HG03354 (cell line): ENCODE data around the gene GABARAPL2.
"Not testable (repeated sequence)": the region's sequence is repeated elsewhere in the genome, so short reads cannot be mapped to it uniquely, and the experiment has no call there.

ENCODE experiments used
- ATAC-seq: cut with Tn5 transposase; IDR thresholded peaks from one replicate; pipeline ENCODE4 v1.9.1; 2021; ENCODE audit warnings: mild to moderate bottlenecking; ENCODE audit not compliant: unreplicated experiment, poor library complexity, severe bottlenecking

The GABARAPL2 gene

GRCh38 chr16:75588716-75589115 lies 22.5 kb downstream of the GABARAPL2 start:
- ATAC-seq: no peak

GRCh38 chr16:75589306-75589705 lies 23.1 kb downstream of the GABARAPL2 start:
- no peak for ATAC-seq

- no peak for ATAC-seq
These were observed 25.0 kb downstream of the GABARAPL2 start for GRCh38 chr16:75590920-75591843.

- not testable (repeated sequence) for ATAC-seq
These were observed 25.7 kb downstream of the GABARAPL2 start for GRCh38 chr16:75591927-75592326.

GRCh38 chr16:75593308-75593707 lies 27.1 kb downstream of the GABARAPL2 start:
- no peak for ATAC-seq

DNA sequence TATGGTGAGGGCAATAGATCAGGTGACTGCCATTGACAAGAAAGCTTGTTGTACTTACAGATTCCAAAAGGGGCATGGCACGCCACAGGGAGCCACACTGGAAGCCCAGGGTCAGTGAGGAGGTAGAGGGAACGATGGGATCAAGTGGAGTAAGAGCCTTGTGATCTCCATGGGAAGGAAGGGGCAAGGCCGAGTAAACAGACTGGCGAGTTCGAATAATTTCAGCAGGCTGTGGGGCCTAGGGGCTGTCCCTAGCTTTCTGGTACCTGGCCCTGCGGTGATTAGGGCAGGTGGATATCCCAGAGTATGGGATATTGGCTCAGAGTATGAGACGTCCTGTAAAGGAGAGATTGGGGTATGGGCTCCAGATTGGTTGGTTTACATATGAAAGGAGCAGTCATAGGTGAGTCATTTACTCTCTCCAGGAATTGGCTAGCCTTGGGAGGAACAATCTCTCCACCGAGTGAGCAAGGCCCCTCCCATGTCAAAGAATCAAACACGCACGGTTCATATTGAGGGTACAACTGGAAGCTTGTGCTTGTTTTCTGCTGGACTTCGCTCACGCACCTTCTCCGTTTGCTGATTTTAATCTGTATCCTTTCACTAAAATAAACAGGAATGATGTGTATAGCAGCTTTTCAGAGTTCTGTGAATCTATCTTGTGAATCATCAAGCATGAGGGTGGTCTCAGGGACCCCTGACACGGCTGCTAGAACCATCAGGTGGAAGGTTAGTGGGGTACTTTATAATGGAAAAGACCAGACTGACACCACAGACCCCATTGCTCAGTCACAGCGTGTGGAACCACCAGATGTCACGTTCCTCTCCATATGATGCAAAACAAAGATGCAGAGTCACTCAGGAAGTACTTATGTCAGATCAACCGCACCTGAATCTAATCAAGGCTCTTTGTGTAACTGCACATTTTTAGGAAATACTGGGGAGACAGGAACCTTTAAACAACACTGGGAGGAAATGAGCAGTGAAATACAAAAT lies 27.9 kb downstream of the GABARAPL2 start:
- no peak for ATAC-seq

DNA sequence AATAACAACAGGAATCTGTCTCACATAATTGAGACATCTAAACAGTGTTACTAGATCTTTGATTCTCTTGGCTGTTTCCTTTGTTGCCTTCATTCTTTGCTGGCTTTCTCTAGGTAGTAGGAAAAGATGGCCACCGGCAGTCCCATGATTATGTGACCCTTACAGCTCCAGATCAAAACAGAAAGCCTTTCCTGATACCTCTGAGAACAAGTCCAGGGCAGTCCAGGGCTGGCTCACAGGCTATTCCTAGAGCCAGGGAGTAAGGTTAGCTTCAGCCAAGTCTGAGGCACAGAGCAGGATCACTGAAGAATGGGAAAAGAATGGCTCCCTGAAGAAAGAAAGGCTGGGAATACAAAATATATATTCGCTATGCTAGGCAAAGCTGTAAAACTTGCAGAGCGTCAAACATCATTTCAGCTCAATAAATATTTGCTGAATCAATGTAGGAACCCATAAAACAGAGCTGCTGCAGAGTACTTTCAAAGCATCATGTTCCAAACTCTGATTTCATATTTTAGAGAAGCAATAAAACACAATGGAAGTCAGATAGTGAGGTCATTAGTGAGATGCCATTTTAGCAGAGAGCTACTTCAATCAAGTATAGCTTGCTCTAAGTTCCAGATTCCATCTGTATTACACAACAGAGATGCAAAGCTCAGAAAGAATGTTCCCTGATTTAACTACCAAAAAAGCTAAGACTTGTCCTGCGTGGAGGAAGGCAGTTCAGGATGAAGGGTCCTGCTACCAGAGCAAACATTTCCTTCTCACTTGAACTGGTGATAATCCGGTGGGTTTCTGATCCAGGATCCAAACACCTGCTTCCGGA lies 33.5 kb downstream of the GABARAPL2 start:
- no peak for ATAC-seq

- no peak for ATAC-seq
These were observed 37.1 kb downstream of the GABARAPL2 start for GRCh38 chr16:75603241-75603640.

GRCh38 chr16:75606507-75606906 lies 40.3 kb downstream of the GABARAPL2 start:
- no peak for ATAC-seq

DNA sequence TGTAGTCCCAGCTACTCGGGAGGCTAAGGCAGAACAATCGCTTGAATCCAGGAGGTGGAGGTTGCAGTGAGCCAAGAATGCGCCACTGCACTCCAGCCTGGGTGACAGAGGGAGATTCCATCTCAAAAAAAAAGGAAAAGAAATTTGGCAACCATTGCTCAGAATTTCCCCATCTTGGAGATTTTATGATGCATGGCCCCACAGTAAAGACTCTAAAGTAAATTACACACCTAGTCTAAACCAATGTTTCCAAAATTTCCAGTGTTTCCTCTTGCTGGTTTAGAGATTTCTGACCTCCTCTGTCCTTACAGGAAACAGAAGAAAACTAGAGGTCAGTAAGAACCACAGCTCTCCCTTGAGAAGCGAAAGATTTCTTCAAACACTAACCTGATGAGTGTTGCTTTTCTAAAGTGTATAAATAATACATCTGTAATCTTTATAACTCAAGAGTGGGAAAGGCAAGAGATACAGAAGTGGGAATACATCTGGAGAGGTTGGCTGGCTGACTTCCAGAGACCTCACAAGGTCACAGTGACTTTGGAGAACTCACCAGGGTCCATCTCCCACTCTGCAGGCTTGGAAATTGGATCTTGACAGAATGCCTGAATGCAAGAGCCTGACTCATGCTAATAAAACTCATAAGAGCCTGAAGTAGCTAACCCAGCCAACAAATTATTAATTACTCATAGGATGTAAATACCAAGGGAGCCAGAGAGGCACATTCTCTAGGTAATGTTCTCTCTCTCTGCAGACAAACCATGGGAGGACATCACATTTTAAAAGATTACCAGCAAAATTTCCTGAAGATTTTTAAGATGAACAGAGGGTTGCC lies 48.1 kb downstream of the GABARAPL2 start:
- ATAC-seq: no peak

DNA sequence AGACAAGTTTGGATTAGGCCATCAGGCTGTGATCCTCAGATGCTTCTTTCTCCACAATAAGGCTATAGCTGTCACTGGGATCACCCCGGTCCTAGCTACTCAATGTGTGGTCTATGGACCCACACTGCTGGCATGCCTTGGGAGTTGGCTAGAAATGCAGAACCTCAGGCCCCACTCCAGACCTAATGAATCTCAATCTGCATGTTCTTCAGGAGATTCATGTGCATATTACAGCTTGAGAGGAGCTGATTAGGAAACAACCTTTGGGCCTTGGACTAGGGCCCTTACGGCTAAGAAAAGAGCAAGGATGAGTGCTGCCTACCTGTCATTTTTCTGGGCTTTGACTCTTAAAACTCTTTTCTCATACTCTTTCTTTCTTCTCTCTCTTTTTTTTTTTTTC lies 49.4 kb downstream of the GABARAPL2 start:
- no peak for ATAC-seq

- no peak for ATAC-seq
These were observed 50.4 kb downstream of the GABARAPL2 start for GRCh38 chr16:75616521-75617010.

DNA sequence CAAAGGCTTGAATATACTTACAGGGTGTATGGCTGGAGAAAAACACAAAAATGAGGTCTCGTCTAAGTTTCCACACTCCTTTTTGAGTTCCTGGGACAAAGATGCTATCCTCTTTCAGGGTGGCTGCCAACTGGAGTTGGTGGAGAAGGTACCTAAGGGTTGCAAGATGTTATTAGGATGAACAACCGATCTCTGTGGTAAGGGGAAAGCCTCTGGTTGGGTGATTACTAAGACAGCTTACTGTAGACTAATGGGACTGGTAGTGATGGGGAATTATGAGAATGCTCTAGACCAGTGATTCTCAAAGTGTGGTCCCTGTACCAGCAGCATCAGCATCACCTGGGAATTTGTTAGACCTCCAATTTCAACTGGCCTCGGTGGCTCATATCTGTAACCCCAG lies 50.9 kb downstream of the GABARAPL2 start:
- no peak for ATAC-seq

GRCh38 chr16:75618780-75619179 lies 52.6 kb downstream of the GABARAPL2 start:
- ATAC-seq: no peak

DNA sequence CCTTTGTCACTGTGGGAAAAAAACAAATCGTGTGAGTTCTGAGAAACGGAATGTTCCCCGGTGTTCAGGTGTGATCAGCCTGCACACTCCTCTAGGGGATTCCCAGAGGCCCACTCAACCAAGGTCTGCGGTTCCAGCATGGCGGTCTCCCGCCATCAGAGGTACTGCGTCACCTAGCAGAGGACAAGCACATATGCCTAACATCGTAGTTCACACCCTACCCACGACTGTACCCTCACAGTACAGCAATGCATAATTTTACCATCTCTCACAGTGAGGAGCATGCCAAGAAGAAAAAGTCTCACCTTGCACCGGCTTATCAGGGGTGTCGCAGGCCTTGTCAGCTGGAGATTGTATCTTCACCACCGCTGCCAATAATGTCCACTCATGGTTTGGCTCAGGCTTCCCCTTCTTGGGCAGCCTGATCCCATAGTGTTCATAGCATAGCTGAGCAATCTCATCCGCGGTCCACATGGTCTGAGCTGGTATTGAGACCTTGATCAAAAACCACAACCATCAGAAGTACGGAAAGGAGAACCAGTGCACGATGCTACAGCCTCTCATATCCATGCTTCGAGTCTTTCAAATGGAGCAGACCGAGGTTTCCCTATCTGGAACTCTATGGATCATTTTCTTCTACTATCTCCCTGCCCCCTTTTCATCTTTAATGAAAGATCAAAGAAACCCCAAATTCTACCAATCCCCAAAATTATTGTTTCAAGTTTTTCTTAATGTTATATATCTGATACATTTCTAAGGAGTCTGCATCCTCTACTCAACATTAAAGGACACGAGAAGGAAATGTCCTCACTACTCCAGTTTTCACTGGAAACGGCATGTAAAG lies 54.4 kb downstream of the GABARAPL2 start:
- no peak for ATAC-seq

- ATAC-seq: no peak
These were observed 54.9 kb downstream of the GABARAPL2 start for GRCh38 chr16:75621170-75621477.

- ATAC-seq: peak; percentile 99
These were observed 56.8 kb downstream of the GABARAPL2 start, which contains the start of gene ADAT1 for GRCh38 chr16:75622761-75623605. Gene ADAT1, minus strand, starts transcription at chr16:75623281. Its CDS starts 2,482 bp downstream, at chr16:75620799.
